Measurements from ENCODE around the gene SEC61A2.
"Not testable (repeated sequence)": the region's sequence is repeated elsewhere in the genome, so short reads cannot be mapped to it uniquely, and the experiment has no call there.

Gene SEC61A2

GRCh38 chr10:12129222-12130111, at the start of gene SEC61A2:
Gene SEC61A2, plus strand, starts transcription at chr10:12129677. Its CDS starts 111 bp downstream, at chr10:12129788.
- TF ChIP-seq CTCF (IDR thresholded peaks at IDR 0.05; ENCODE audit: borderline replicate concordance, insufficient read depth, low read depth, low read length), result no peak
- peak within 1 kb of the TSS; percentile 97 for H3K4me3 ChIP-seq (ENCODE audit: low read depth, low read length)

GRCh38 chr10:12081470-12081869, 48.0 kb upstream of the SEC61A2 start:
- TF ChIP-seq CTCF (IDR thresholded peaks at IDR 0.05; ENCODE audit: borderline replicate concordance, insufficient read depth, low read depth, low read length), result no peak
- H3K4me3 ChIP-seq (ENCODE audit: low read depth, low read length), result no peak overlapping the region

GRCh38 chr10:12081879-12082557, 47.5 kb upstream of the SEC61A2 start:
- no peak overlapping the region for H3K4me3 ChIP-seq (ENCODE audit: low read depth, low read length)
- TF ChIP-seq CTCF (IDR thresholded peaks at IDR 0.05; ENCODE audit: borderline replicate concordance, insufficient read depth, low read depth, low read length), result no peak

GRCh38 chr10:12088919-12089318, 40.6 kb upstream of the SEC61A2 start:
- no peak overlapping the region for H3K4me3 ChIP-seq (ENCODE audit: low read depth, low read length)

GRCh38 chr10:12091421-12091820, 38.1 kb upstream of the SEC61A2 start:
- TF ChIP-seq CTCF (IDR thresholded peaks at IDR 0.05; ENCODE audit: borderline replicate concordance, insufficient read depth, low read depth, low read length), result no peak
- no peak overlapping the region for H3K4me3 ChIP-seq (ENCODE audit: low read depth, low read length)

More at GRCh38 chr10:12088919-12089318, 40.6 kb upstream of the SEC61A2 start:
- TF ChIP-seq CTCF (IDR thresholded peaks at IDR 0.05; ENCODE audit: borderline replicate concordance, insufficient read depth, low read depth, low read length), result no peak

- H3K4me3 ChIP-seq (ENCODE audit: low read depth, low read length), result not testable (repeated sequence)
Measured at GRCh38 chr10:12097361-12097760, 32.1 kb upstream of the SEC61A2 start.

GRCh38 chr10:12097791-12098190, 31.7 kb upstream of the SEC61A2 start:
- no peak overlapping the region for H3K4me3 ChIP-seq (ENCODE audit: low read depth, low read length)
- no peak for TF ChIP-seq CTCF (IDR thresholded peaks at IDR 0.05; ENCODE audit: borderline replicate concordance, insufficient read depth, low read depth, low read length)

Measured in GM12875 (cell line).